ENCODE data around the gene AFAP1. TPM values are rescaled to one million over a fixed set of nuclear protein-coding genes. Genes with fewer than 3 reads are reported as not detected.

The AFAP1 gene
- total and polyA plus RNA-seq, 2 donors from 2014 or later: 2.6 to 26.3 TPM

DNA sequence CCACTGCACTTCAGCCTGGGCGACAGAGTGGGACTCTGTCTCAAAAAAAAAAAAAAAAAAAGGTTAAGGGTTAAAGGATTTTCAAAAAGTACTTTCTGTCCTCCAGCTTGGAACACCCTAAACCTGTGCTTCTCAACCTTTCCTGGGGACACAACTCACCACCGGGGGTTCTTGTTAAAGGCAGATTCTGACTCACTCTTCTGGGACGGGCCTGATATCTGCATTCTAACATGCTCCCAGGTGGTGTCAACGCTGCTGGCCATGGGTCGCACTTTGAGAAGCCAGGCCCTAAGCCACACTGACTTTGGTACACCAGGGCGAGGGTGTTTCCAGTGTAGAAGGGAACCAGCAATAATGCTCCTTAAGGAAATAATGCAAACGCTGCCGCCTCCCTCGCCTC is 46.1 kb downstream of the AFAP1 start:
- no peaks in the 10 kb centered on the region for H3K27me3 ChIP-seq (ENCODE audit: control insufficient read depth, insufficient read depth, low read length)

DNA sequence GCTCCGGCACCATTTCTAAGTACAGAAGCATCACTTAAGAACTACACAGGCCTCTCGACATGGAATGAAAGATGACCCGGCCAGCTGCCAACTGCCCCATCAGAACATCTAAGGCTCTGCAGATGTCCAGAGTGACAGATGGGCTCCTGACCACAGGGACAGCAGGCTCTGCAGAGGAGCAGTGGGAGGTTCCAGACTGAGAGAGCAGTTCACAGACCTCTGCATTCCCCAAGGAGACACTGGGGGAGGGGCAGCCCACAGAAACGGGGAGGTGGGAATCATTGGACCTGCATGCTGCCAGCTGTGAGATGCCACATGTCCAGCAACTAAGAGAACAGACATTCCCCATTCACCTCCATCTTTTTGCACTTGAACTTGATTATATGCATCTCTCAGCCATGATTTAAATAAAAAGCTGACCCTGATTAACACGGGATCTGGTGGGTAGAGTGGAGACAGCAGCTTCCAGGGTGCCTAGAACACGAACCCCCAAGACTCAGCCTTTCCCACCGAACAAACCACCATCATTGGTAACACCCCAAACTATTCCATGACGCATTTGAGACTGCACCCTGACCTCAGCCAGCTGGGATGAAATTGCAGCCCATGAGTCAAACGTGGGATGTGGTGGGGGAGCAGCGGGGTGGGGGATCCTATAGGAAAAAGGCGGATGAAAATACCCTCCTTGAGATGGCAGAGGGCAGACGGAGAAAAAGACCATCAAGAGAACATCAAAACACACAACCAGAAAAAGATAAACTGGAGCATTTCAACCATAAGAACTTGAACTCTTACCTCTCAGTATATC is 47.2 kb downstream of the AFAP1 start:
- intact Hi-C loops (cut with DNase I): no loop called here
- no peak overlapping the region for H3K4me3 ChIP-seq (ENCODE audit: low read length in 3 of 3)
- H3K36me3 ChIP-seq (ENCODE audit: control insufficient read depth in 2 of 3, insufficient read depth in 3 of 3, low read length in 3 of 3): no peaks in the 10 kb centered on the region
- FAIRE-seq (no peak), DNase-seq (peak; percentile 72 to 92 (median 90))
- H3K9me3 ChIP-seq (ENCODE audit: control insufficient read depth in 2 of 3, insufficient read depth in 1 of 3, low read length in 3 of 3): peaks cover 0 to 9% (median 0%) of the 10 kb centered on the region in 3 donors
- H3K27me3 ChIP-seq (ENCODE audit: control insufficient read depth, insufficient read depth, low read length): no peaks in the 10 kb centered on the region
- peaks cover 0 to 6% (median 0%) of the 10 kb centered on the region in 3 donors for H3K4me1 ChIP-seq (ENCODE audit: control insufficient read depth in 2 of 3, insufficient read depth in 2 of 3, low read depth in 1 of 3, low read length in 3 of 3)
- H3K27ac ChIP-seq (ENCODE audit: low read depth in 2 of 2, low read length in 2 of 2): no peak overlapping the region
- H3K9ac ChIP-seq (ENCODE audit: low read length in 3 of 3): no peak overlapping the region
- TF ChIP-seq, protein P1, sequence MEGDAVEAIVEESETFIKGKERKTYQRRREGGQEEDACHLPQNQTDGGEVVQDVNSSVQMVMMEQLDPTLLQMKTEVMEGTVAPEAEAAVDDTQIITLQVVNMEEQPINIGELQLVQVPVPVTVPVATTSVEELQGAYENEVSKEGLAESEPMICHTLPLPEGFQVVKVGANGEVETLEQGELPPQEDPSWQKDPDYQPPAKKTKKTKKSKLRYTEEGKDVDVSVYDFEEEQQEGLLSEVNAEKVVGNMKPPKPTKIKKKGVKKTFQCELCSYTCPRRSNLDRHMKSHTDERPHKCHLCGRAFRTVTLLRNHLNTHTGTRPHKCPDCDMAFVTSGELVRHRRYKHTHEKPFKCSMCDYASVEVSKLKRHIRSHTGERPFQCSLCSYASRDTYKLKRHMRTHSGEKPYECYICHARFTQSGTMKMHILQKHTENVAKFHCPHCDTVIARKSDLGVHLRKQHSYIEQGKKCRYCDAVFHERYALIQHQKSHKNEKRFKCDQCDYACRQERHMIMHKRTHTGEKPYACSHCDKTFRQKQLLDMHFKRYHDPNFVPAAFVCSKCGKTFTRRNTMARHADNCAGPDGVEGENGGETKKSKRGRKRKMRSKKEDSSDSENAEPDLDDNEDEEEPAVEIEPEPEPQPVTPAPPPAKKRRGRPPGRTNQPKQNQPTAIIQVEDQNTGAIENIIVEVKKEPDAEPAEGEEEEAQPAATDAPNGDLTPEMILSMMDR (IDR thresholded peaks at IDR 0.05; ENCODE audit: borderline replicate concordance, extremely low read depth, insufficient read depth): no peak

More for the DNA sequence above, 46.1 kb downstream of the AFAP1 start:
- no peak overlapping the region for H3K4me3 ChIP-seq (ENCODE audit: low read length in 3 of 3)
- H3K36me3 ChIP-seq (ENCODE audit: control insufficient read depth in 2 of 3, insufficient read depth in 3 of 3, low read length in 3 of 3): no peaks in the 10 kb centered on the region
- intact Hi-C loops (cut with DNase I): no loop called here
- DNase-seq (no peak), FAIRE-seq (no peak)
- TF ChIP-seq, protein P1 (IDR thresholded peaks at IDR 0.05; ENCODE audit: borderline replicate concordance, extremely low read depth, insufficient read depth): no peak
- H3K27ac ChIP-seq (ENCODE audit: low read depth in 2 of 2, low read length in 2 of 2): no peak overlapping the region
- H3K4me1 ChIP-seq (ENCODE audit: control insufficient read depth in 2 of 3, insufficient read depth in 2 of 3, low read depth in 1 of 3, low read length in 3 of 3): peaks cover 0 to 6% (median 0%) of the 10 kb centered on the region in 3 donors
- peaks cover 0 to 5% (median 0%) of the 10 kb centered on the region in 3 donors for H3K9me3 ChIP-seq (ENCODE audit: control insufficient read depth in 2 of 3, insufficient read depth in 1 of 3, low read length in 3 of 3)
- no peak overlapping the region for H3K9ac ChIP-seq (ENCODE audit: low read length in 3 of 3)

DNA sequence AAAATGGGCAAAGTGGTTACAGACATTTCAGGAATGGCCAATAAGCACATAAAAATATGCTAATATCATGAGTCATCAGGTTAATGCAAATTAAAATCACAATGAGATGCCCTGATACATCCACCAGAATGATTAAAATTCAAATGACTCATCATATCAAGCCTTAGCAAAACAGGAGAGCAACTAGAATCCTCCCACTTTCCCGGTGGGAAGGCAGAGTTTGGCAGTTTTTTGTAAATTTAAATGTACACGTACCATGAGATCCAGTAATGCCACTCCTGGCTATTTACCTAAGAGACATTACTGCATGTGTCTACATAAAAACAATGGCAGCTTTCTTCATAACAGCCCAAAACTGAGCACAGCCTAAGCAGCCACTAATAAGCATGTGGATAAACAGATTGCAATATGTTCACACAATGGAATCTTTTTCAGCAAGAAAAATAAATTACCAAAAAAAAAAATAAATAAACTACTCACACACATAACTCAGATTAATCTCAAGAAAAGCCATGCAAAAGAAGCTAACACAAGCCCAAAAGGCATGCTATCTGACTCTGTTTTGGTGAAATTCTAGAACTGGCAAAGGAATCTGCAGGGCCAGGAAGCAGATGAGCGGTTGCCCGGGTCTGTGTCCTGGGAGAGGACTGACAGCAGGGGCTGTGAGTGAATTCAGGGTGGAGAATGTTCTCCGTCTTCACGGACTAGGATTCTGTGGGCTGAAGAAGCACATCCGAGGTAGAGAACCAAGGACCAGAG is 48.8 kb downstream of the AFAP1 start:
- no peaks in the 10 kb centered on the region for H3K36me3 ChIP-seq (ENCODE audit: control insufficient read depth in 2 of 3, insufficient read depth in 3 of 3, low read length in 3 of 3)
- TF ChIP-seq, protein P1 (IDR thresholded peaks at IDR 0.05; ENCODE audit: borderline replicate concordance, extremely low read depth, insufficient read depth): no peak
- H3K9ac ChIP-seq (ENCODE audit: low read length in 3 of 3): no peak overlapping the region
- H3K4me1 ChIP-seq (ENCODE audit: control insufficient read depth in 2 of 3, insufficient read depth in 2 of 3, low read depth in 1 of 3, low read length in 3 of 3): peaks cover 0 to 6% (median 0%) of the 10 kb centered on the region in 3 donors
- peaks cover 0 to 9% (median 0%) of the 10 kb centered on the region in 3 donors for H3K9me3 ChIP-seq (ENCODE audit: control insufficient read depth in 2 of 3, insufficient read depth in 1 of 3, low read length in 3 of 3)
- intact Hi-C loops (cut with DNase I): no loop called here
- H3K27me3 ChIP-seq (ENCODE audit: control insufficient read depth, insufficient read depth, low read length): no peaks in the 10 kb centered on the region
- H3K4me3 ChIP-seq (ENCODE audit: low read length in 3 of 3): no peak overlapping the region
- peak in 1 of 5 donors; percentile 46 for DNase-seq
- no peak for FAIRE-seq
- H3K27ac ChIP-seq (ENCODE audit: low read depth in 2 of 2, low read length in 2 of 2): no peak overlapping the region

Data from kidney (tissue), 14 donors.